GM21723 (cell line): ENCODE results near the gene POP4.
"Not testable (repeated sequence)": the region's sequence is repeated elsewhere in the genome, so short reads cannot be mapped to it uniquely, and the experiment has no call there.

Source experiments
- ATAC-seq: cut with Tn5 transposase; IDR thresholded peaks from one replicate; pipeline ENCODE4 v1.9.1; 2021; ENCODE audit warnings: mild to moderate bottlenecking, moderate library complexity; ENCODE audit not compliant: unreplicated experiment

Gene POP4

GRCh38 chr19:29605653-29606419 is at the start of gene POP4:
Gene POP4 (plus strand): TSS chr19:29606283. CDS start chr19:29606319, 36 bp downstream.
- peak; percentile 69 for ATAC-seq

DNA sequence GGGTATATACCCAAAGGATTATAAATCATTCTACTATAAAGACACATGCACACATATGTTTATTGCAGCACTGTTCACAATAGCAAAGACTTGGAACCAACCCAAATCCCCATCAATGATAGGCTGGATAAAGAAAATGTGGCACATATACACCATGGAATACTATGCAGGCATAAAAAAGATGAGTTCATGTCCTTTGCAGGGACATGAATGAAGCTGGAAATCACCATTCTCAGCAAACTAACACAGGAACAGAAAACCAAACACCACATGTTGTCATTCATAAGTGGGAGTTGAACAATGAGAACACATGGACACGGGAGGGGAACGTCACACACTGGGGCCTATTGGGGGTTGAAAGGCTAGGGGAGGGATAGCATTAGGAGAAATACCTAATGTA is 47.0 kb upstream of the POP4 start:
- ATAC-seq: not testable (repeated sequence)

- no peak for ATAC-seq
These were observed 46.3 kb upstream of the POP4 start for GRCh38 chr19:29559743-29560142.

- ATAC-seq: no peak
These were observed 45.6 kb upstream of the POP4 start for GRCh38 chr19:29560313-29561075.

DNA sequence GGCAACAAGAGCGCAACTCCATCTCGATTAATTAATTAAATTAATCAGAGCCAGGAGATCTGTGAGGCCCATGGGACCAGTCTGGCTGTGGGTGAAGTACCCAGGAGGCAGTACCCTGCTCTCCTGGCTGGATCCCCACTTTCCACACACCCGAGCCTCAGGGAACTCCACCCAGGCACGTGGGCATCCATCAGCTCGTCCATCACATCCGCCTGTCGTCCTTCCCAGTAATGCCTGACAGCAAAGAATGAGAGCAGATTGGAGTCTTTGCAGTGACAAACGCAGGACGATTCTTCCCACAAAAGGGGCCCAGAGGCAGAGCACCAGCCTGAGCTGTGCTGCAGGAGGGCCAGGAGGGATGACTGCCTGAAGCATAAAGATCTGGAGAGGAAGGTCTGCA is 44.5 kb upstream of the POP4 start:
- no peak for ATAC-seq

DNA sequence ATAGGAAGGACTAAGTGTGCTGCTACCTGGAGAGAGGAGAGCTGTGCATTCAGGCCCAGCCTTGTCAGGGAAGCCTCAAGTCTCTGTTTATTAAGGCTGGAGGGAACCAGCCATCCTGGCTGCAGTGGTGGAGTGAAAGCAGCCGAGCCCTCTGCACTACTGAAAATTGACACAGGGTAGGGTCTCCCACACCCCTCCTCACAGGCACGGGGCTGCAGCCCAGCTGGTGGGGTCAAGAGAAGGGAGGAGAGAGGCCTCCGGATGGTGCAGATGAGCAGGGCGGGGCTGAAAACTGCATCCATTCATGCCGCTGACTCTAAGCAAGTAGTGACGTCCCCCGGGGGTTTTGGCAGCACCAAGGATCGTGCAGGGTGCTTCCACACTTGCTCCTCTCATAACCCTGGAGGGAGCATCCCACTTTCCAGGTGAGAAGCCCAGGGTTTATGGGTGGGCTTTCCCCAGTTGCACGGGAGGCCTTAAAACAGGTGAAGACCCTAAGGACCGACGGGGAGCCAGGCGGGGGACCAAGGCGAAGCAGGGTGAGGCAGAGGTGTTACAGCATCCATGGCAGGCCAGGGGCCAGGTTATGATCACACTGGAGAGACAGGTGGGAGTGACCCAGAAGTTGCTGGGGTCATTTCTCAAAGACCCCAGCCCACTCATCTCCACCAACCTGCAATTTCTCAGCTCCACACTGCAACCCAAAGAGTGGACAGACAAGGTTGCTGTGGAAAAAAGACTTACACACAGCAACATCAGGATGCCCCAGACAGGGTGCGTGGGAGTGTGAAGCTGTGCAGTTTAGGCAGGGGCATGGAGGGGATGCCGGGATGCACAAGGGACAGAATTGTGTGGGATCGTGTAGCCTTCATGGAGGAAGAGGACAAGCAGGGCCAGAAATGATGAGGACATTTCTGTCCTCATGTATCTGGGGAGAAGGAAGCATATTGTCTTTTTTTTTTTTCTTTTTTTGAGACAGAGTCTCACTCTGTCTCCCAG is 43.5 kb upstream of the POP4 start:
- no peak for ATAC-seq

DNA sequence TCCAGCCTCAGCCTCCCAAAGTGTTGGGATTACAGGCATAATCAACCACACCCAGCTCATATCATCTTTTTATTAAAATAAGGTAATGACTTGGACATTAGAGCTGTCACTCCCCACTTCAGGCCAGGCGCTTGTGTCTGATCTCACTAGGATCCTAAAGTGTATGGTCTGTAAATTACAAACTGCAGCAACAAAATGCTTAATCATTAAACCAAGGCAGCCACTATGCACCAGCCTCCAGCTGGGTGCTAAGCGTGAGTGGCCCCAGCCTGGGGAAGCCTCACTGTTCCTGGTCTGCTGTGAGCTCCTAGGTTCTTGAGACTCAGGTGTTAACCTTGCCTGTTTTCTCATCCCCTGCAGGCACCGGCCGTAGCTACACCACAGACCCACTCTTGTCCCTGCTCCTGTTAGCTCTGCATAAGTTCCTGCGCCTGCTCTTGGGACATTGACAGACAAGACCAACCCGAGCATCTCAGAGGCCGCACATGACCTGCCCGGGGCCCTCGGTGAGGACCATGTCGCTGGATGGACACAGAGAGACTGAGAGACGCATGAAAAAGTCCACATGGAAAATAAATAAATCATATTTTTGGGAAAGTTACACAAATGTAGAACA is 42.5 kb upstream of the POP4 start:
- ATAC-seq: no peak

DNA sequence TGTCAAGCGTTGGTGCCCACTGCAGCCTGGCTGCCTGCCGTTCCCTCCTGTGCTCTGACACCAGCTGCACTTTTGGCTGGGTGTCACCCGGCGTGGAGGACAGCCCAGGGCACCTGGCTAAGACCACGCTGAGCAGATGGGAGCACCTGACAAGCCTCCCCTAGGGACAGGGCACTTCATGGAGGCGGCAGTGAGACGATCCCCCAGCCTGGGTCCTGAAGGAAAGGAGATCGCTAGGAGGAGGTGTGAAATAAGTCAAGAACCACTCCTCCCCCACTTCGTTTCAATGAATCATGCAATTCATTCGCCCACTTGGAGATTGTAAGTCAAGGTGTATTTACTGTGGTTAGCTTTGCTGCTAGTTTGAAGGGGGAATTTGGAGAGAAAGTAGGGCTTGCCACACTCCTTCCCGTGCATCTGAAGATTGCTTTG is 41.5 kb upstream of the POP4 start:
- ATAC-seq: no peak

- no peak for ATAC-seq
These were observed 40.9 kb upstream of the POP4 start for GRCh38 chr19:29565171-29565570.

DNA sequence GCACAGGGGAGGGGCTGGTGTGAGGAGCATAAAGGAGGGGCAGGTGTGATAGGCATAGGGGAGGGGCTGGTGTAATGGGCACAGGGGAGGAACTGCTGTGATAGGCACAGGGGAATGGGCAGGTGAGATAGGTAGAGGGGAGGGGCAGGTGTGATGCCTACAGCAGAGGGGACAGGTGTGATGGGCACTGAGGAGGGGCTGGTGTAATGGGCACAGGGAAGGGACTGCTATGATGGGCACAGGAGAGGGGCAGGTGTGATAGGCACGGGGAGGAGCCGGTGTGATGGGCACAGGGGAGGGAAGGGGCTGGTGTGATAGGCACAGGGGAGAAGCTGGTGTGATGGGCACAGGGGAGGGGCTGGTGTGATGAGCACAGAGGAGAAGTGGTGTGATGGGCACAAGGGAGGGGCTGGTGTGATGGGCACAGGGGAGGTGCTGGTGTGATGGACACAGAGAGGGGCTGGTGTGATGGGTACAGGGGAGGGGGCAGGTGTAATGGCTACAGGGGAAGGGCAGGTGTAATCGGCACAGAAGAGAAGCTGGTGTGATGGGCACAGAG is 39.5 kb upstream of the POP4 start:
- no peak for ATAC-seq

GRCh38 chr19:29567366-29567915 is 38.6 kb upstream of the POP4 start:
- ATAC-seq: no peak

- no peak for ATAC-seq
These were observed 37.8 kb upstream of the POP4 start for GRCh38 chr19:29568036-29569025.

- ATAC-seq: no peak
These were observed 36.8 kb upstream of the POP4 start for GRCh38 chr19:29569038-29569911.

- no peak for ATAC-seq
These were observed 34.9 kb upstream of the POP4 start for GRCh38 chr19:29571181-29571580.

DNA sequence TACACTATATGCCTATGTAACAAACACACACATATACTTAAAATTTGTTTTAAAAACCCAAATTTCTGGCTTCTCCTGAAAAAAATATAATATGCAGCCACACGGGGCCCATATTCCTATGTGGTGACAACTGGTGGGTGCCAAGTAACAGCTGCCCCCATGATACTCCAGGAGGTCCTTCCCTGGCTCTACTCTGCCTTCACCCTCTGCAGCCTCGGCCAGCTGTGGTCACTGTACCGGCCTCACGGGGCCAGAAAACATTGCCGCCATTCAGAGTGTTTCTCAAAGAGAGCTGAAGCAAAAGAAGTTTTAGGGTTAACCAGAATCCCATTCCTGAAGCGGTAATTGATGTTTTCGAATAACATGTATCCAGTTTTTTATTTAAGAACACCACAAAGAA is 32.6 kb upstream of the POP4 start:
- no peak for ATAC-seq

DNA sequence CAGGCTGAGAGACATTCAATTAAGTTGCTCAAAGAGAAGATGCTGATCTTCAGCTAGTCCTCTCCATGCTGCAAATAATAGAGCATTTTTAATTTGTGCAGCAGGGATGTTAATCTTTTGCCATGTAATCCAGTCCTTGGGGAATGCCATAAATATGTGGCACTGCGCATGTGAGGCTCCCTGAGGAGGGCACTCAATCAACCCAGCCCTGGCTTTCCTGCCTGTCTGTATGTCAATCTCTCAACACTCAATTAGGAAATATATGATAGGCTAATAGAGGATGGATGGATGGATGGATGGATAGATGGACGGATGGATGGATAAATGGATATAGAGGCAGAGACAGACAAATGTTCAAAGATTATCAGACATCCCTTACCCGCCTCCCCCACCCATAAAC is 31.6 kb upstream of the POP4 start:
- ATAC-seq: no peak

DNA sequence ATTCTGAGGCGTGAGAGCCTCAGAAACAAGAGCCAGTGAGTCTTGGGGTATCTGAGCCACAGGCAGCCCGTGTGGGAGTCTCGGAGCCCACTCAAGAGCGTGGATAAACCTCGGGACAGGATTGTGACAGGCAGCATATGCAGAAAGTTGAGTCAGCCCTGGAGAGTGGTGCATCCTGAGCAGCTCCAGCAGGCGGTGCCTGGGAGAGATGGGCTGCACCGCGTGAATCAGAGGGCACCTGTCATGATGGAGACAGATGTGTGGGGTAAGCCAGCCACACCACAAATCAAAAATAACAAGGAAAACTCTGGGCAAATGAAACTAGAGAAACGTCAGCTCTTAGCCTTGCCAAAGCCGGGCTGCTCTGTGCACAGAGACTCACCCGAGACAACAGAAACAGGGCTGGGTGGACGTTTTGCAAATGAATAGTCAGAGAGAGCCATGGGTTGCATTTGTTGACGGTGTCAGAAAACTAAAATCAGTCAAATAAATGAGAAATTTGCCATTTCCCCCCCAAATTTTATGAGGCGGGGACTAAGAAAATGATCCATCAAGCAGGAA is 30.0 kb upstream of the POP4 start:
- ATAC-seq: no peak
